DND-41 (cell line): ENCODE results near the gene DCLK2.

Experiments
- ATAC-seq: fragments of 200-7000 bp; cut with Tn5 transposase; 3 replicates; pipeline ENCODE4 v1.9.1; 2021; ENCODE audit warnings: low read depth; ENCODE audit not compliant: insufficient read depth
- DNase-seq: peaks from one replicate; pipeline ENCODE4 v3.0.0-alpha.2; 2020
- H2AFZ ChIP-seq: 2 replicates; pipeline ENCODE4 v1.6.0; 2012; ENCODE audit warnings: low read depth, low read length
- H3K27ac ChIP-seq: 2 replicates; pipeline ENCODE4 v1.5.1; 2012; ENCODE audit warnings: low read length, inconsistent platforms
- H3K27me3 ChIP-seq: fragments of 200-600 bp; sonication (generic); 2 replicates; pipeline ENCODE4 v1.6.0; 2012; ENCODE audit warnings: low read length, mild to moderate bottlenecking, inconsistent platforms; ENCODE audit not compliant: insufficient read depth, poor library complexity
- H3K36me3 ChIP-seq: 2 replicates; pipeline ENCODE4 v1.5.1; 2012; ENCODE audit warnings: low read length, inconsistent platforms; ENCODE audit not compliant: insufficient read depth
- H3K4me1 ChIP-seq: 2 replicates; pipeline ENCODE4 v1.5.1; 2012; ENCODE audit warnings: mild to moderate bottlenecking, low read length; ENCODE audit not compliant: insufficient read depth
- H3K4me2 ChIP-seq: 2 replicates; pipeline ENCODE4 v1.6.0; 2012; ENCODE audit warnings: mild to moderate bottlenecking, moderate library complexity, low read length, inconsistent platforms; ENCODE audit not compliant: insufficient read depth
- H3K4me3 ChIP-seq, 2 experiments: fragments of 200-600 bp in 1 of 2; shearing (Covaris generic) in 1 of 2; 2 replicates each; pipeline ENCODE4 v1.5.1; 2012 to 2016; ENCODE audit warnings: inconsistent platforms in 2 of 2, low read length in 2 of 2, mild to moderate bottlenecking in 2 of 2, low read depth in 1 of 2, moderate library complexity in 1 of 2
- H3K79me2 ChIP-seq: 2 replicates; pipeline ENCODE4 v1.6.0; 2012; ENCODE audit warnings: low read length, inconsistent platforms; ENCODE audit not compliant: insufficient read depth
- H3K9ac ChIP-seq: 2 replicates; pipeline ENCODE4 v1.6.0; 2012; ENCODE audit warnings: low read depth, mild to moderate bottlenecking, inconsistent platforms, low read length, moderate library complexity
- H3K9me3 ChIP-seq: 2 replicates; pipeline ENCODE4 v1.5.1; 2012; ENCODE audit warnings: low read length, moderate library complexity, mild to moderate bottlenecking, inconsistent platforms; ENCODE audit not compliant: insufficient read depth, severe bottlenecking
- H4K20me1 ChIP-seq: 2 replicates; pipeline ENCODE4 v1.6.0; 2012; ENCODE audit warnings: low read length; ENCODE audit not compliant: insufficient read depth
- EZH2 ChIP-seq: IDR thresholded peaks from 3 replicates; pipeline ENCODE4 v1.6.1; 2012; ENCODE audit warnings: borderline replicate concordance, low read depth, mild to moderate bottlenecking, moderate library complexity, low read length, inconsistent platforms; ENCODE audit not compliant: severe bottlenecking
- TF ChIP-seq, protein P1 (sequence below): IDR thresholded peaks from 2 replicates; pipeline ENCODE4 v1.5.1; 2012; ENCODE audit warnings: borderline replicate concordance, low read length, moderate library complexity, mild to moderate bottlenecking; ENCODE audit not compliant: poor library complexity, severe bottlenecking; ENCODE audit errors: extremely low read depth

Gene DCLK2

DNA sequence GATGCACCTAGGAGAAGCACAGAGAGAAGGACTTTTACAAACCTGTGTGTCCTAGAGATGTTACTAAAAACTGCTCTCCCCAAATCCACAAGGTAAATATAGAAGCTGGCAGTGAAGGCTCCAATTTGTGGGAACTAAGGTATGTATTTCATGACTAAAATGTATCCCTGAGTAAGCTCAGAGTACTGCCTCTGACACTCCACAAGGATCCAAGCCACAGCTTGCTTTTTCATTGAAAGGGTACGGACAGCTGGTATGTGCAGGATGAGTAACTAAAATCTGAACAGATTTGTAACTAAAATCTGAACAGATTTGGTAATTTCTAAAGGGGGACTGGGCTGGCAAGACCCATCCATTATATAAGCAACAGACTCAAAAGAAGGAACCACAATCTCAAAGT, 187.6 kb downstream of the DCLK2 start:
- H3K27ac ChIP-seq = no peak overlapping the region
- H3K36me3 ChIP-seq = no peaks in the 10 kb centered on the region; the same call in 1 of the 2 replicates
- no peaks in the 10 kb centered on the region for H3K79me2 ChIP-seq
- DNase-seq (no peak), ATAC-seq (no peak)
- H2AFZ ChIP-seq = no peak overlapping the region
- H4K20me1 ChIP-seq = no peaks in the 10 kb centered on the region
- H3K4me1 ChIP-seq = no peaks in the 10 kb centered on the region
- H3K9me3 ChIP-seq = no peaks in the 10 kb centered on the region
- H3K4me3 ChIP-seq = no peak overlapping the region
- no peak overlapping the region for H3K9ac ChIP-seq
- H3K27me3 ChIP-seq = no peaks in the 10 kb centered on the region
- H3K4me2 ChIP-seq = no peak overlapping the region
- TF ChIP-seq EZH2 = no peak
- TF ChIP-seq, protein P1, sequence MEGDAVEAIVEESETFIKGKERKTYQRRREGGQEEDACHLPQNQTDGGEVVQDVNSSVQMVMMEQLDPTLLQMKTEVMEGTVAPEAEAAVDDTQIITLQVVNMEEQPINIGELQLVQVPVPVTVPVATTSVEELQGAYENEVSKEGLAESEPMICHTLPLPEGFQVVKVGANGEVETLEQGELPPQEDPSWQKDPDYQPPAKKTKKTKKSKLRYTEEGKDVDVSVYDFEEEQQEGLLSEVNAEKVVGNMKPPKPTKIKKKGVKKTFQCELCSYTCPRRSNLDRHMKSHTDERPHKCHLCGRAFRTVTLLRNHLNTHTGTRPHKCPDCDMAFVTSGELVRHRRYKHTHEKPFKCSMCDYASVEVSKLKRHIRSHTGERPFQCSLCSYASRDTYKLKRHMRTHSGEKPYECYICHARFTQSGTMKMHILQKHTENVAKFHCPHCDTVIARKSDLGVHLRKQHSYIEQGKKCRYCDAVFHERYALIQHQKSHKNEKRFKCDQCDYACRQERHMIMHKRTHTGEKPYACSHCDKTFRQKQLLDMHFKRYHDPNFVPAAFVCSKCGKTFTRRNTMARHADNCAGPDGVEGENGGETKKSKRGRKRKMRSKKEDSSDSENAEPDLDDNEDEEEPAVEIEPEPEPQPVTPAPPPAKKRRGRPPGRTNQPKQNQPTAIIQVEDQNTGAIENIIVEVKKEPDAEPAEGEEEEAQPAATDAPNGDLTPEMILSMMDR = no peak

- ATAC-seq (no peak), DNase-seq (no peak)
- H4K20me1 ChIP-seq = no peaks in the 10 kb centered on the region
- no peaks in the 10 kb centered on the region; the same call in 1 of the 2 replicates for H3K36me3 ChIP-seq
- H3K79me2 ChIP-seq = no peaks in the 10 kb centered on the region
- no peaks in the 10 kb centered on the region for H3K9me3 ChIP-seq
- no peak overlapping the region for H3K9ac ChIP-seq
- no peaks in the 10 kb centered on the region for H3K27me3 ChIP-seq
- no peak overlapping the region for H3K27ac ChIP-seq
- H3K4me1 ChIP-seq = no peaks in the 10 kb centered on the region
- H3K4me3 ChIP-seq = no peak overlapping the region
- no peak for TF ChIP-seq EZH2
- TF ChIP-seq, protein P1 = no peak
- no peak overlapping the region for H2AFZ ChIP-seq
- H3K4me2 ChIP-seq = no peak overlapping the region
Measured at GRCh38 chr4:150268444-150268843, 190.2 kb downstream of the DCLK2 start.

- Histone ChIP-seq H3K27me3 (no peaks in the 10 kb centered on the region), H3K9me3 (no peaks in the 10 kb centered on the region), H3K79me2 (no peaks in the 10 kb centered on the region), H3K4me2 (no peak overlapping the region), H3K27ac (no peak overlapping the region), H4K20me1 (no peaks in the 10 kb centered on the region), H3K4me3 (no peak overlapping the region), H3K9ac (no peak overlapping the region), H3K36me3 (no peaks in the 10 kb centered on the region), H3K4me1 (no peaks in the 10 kb centered on the region), H2AFZ (no peak overlapping the region)
- TF ChIP-seq, protein P1 = no peak
- no peak for TF ChIP-seq EZH2
- no peak for ATAC-seq
- DNase-seq = no peak
Measured at GRCh38 chr4:150278206-150278605, 200.0 kb downstream of the DCLK2 start.
